Stomach (tissue), 4 donors: ENCODE data around the gene FOXL2.

Experiments
- EP300 ChIP-seq: sonication (generic); formaldehyde crosslinking; IDR thresholded peaks from one replicate; pipeline ENCODE4 v1.6.1; 2017; ENCODE audit warnings: antibody characterized with exemption
- POLR2A ChIP-seq, 4 donors: fragments of 450-650 bp; IDR thresholded peaks; one replicate each; pipeline ENCODE4 v1.6.1; 2016; ENCODE audit warnings: antibody characterized with exemption in 4 of 4, control low read depth in 2 of 4, mild to moderate bottlenecking in 1 of 4, moderate library complexity in 1 of 4
- POLR2AphosphoS5 ChIP-seq, 3 donors: sonication (generic); formaldehyde crosslinking; IDR thresholded peaks; one replicate each; pipeline ENCODE4 v1.6.1; 2016; ENCODE audit warnings: antibody characterized with exemption in 3 of 3
- TF ChIP-seq, protein P1 (sequence below), 7 experiments: fragments of 450-650 bp in 4 of 7; fragments of 200-600 bp in 3 of 7; sonication (generic) in 3 of 7; IDR thresholded peaks; one replicate each; pipeline ENCODE4 v1.5.1; 2016 to 2019; ENCODE audit warnings: antibody characterized with exemption in 7 of 7, control low read depth in 2 of 7, mild to moderate bottlenecking in 1 of 7

DNA sequence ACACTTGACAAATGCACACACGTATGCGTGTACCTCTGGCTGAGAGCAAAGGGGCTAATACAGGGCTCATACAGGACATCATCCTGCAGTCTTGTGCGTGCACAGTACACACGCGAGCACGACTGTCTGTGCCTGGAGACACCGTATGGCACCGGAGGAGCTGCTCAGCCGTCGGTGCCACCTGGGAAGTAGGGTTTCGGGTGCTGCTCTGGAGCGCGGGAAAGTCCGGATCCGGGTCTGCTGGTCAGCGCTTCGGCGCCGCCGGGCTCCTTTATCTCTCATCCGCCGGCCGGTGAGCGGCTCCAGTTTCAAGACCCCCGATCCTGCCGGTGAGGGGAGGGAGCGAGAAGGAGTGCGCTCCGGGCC lies 9.3 kb downstream of the FOXL2 start:
- TF ChIP-seq, protein P1, sequence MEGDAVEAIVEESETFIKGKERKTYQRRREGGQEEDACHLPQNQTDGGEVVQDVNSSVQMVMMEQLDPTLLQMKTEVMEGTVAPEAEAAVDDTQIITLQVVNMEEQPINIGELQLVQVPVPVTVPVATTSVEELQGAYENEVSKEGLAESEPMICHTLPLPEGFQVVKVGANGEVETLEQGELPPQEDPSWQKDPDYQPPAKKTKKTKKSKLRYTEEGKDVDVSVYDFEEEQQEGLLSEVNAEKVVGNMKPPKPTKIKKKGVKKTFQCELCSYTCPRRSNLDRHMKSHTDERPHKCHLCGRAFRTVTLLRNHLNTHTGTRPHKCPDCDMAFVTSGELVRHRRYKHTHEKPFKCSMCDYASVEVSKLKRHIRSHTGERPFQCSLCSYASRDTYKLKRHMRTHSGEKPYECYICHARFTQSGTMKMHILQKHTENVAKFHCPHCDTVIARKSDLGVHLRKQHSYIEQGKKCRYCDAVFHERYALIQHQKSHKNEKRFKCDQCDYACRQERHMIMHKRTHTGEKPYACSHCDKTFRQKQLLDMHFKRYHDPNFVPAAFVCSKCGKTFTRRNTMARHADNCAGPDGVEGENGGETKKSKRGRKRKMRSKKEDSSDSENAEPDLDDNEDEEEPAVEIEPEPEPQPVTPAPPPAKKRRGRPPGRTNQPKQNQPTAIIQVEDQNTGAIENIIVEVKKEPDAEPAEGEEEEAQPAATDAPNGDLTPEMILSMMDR (IDR thresholded peaks at IDR 0.05) = no peak
- TF ChIP-seq EP300 = no peak
- TF ChIP-seq POLR2A (IDR thresholded peaks at IDR 0.05) = no peak
- TF ChIP-seq POLR2AphosphoS5 (IDR thresholded peaks at IDR 0.05) = no peak
